Stimulated activated CD8-positive, alpha-beta memory T cell treated with anti-CD3 and anti-CD28 coated beads, Interleukin-7, amount 100 ng/mL, for 48 hours (primary cell): ENCODE measurements around the gene CHD3.
"Not testable (repeated sequence)": the region's sequence is repeated elsewhere in the genome, so short reads cannot be mapped to it uniquely, and the experiment has no call there.

Experiments used
- DNase-seq, 2 donors: peaks; one replicate each; pipeline ENCODE4 v3.0.0-alpha.2; 2020; ENCODE audit warnings: low read depth in 1 of 2; ENCODE audit errors: extremely low read depth in 1 of 2

The CHD3 gene

DNA sequence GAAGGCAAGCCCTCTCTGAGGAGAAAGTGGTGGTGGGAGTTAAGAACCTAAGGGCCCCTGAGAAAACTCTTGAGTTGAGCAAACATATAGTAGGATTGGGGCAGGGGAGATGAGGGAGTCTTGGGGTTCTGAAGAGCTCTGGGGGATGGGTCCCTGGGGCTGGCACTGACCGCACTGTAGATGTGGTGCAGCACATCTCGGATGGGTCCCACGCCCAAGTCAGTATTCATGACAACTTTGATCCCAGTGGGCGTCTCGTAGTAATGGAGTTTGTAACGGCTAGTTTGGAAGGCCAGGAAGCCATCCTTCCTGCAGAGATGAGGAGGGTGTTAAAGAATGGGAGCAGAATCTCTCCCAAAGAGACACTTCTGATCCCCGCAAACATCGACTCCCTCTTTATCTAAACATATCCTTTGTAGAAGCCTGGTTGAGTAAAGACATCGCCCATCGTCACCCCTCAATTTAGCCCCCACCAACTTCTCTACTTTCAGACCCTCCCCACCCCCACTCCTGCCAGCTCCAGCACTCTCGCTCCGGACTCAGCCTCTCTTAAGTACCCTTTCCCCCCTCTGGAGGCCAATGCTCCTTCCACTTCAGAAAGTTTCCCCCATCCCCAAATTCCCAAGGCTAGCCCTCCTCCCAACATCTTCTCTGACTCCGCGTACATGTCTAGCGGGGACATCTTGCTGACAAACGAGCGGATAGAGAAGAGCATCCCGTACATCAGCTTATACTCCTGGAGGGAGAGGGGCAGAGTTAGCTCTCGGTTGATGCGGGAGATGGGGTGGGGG, 42.4 kb downstream of the CHD3 start:
- DNase-seq: no peak

DNA sequence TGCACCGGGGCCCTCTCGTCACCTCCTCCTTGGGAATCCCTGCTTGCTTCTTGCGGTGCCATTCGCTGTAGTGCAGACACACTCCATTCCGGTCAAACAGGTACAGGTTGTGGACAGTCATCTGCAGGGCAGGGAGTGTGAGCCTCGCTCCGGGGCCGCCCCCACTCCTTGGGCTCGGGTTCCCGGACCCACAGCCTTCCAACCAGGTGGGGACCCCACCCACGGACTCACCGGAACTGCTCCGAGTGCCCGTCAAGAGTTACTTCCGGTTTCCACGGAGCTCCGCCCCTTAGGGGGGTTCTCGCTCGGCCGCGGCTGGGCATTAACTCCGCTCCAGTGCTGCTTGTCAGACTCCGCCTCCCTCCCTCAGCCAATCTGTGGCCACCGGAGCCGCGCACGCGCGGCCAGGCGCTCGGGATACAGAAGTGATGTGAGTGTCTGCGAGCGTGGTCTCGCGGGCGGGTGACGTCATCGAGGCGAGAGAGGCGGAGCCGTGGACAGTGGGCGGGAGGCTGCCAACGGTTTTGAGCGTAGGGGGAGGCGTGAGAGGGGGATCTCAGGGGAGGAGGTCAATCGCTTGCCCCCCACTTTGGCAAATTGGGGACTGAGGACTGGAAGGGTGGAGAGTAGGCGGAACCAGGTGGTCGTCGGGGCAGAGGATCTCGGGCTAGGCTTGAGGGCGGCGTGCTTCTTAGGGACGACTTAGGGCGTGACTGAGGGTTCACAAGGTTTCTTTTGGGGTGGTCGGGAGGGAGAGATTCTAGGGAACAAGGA, 43.3 kb downstream of the CHD3 start, which contains the start of the genes CNTROB and TRAPPC1:
Gene CNTROB, plus strand, starts transcription at position 498 of the 774 bp plus-strand sequence. CDS start 874 bp downstream, outside the sequence.
Gene TRAPPC1, minus strand, starts transcription at position 238 of the 774 bp plus-strand sequence. Its CDS starts 117 bp downstream, at position 121.
- DNase-seq: peak; percentile 100

DNA sequence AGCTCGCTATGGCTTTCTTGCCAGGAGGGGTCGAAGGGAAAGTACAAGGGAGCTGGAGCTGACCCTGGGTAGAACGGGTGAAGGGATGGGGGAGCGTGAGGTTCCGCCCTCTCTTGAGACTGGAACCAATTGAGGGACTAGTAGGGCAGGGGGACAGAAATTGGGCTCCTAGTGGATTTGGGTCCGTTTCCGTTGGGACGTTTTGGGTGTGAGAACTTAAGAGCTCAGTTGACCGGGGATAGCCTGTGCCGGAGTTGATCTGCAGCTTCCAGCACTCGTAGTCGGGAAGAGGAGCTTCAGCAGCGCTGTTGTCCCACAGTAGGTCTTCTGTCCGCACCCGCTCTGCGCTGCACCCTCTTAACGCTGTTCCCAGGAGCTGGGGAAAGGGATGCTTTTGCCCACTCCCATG, 43.9 kb downstream of the CHD3 start:
- no peak for DNase-seq

DNA sequence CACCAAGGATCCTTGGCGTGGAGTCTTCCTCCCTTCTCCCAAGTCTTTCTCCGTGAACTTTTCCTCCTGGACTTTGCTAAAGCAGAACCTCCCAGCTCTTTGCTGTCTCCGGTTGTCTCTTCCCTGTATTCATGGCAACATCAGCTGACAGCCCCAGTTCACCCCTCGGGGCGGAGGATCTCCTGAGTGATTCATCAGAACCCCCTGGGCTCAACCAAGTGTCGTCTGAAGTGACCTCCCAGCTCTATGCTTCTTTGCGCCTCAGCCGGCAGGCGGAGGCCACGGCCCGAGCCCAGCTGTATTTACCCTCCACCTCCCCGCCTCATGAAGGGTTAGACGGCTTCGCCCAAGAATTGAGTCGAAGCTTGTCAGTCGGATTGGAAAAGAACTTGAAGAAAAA, 44.4 kb downstream of the CHD3 start:
- no peak for DNase-seq

DNA sequence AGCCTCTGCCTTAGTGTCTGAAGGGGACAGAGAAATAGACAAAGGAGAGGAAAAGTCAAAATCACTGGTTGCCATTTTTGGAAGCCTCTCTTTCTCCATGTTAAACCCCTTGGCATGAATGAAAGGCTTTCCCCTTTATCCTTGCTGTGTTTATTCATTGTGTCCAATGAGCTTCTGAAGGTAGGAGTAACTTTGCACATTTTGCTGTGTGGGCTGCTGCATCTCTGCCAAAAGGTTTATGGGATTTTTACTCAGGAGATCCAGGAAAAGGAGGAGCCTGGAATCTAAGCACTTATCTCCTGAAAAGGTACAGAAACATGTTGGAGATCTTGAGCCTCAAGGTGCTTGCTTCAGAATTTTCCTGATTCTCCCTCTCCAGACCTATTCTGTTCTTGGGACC, 47.3 kb downstream of the CHD3 start:
- DNase-seq: no peak

DNA sequence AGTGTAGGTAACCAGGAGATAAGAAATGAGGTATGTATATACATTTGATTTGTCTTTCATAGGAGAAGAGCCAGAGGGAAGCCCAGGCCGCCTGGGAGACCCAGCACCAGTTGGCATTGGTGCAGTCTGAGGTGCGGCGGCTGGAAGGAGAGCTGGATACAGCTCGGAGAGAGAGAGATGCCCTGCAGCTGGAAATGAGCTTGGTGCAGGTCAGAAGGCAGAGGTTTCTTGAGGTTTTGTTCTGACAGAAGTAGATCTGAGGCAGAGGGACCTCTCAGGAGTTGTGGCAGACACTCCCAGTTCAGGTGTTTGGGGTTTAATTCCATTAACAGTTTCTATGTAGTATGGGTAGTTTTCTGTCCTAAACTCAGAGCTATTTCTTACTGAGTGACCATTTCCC, 51.4 kb downstream of the CHD3 start:
- no peak for DNase-seq

DNA sequence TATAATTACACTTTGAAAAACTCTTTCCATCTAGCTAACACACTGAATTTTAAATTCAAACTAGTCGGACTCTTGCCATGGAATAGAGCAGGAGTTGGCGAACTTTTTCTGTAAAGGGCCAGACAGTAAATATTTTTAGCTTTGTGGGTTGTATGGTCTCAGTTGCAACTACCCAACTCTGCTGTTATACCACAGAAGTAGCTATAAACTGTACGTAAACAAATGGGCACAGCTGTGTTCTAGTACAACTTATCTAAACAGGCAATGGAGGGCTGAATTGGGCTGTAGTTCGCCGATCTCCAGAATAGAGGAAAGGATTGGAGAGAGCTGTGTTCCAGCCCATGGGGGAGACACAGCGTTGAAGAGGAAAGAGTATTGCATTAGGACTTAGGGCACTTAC, 52.2 kb downstream of the CHD3 start:
- no peak for DNase-seq

DNA sequence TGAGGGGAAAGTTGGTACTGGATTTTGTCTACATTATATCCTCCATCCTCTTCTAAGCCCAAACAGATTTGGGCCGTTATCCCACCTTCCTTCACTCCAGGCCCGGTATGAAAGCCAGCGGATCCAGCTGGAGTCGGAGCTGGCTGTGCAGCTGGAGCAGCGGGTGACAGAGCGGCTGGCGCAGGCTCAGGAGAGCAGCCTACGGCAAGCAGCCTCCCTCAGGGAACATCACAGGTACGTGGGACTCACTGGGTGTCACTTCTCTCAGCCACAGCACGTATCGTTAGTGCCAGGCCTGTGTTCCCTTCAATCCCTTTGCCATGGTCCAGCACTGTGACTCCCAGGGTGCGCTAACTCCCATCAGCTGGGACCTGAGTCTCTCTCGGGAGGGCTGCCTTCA, 54.7 kb downstream of the CHD3 start:
- no peak for DNase-seq

DNA sequence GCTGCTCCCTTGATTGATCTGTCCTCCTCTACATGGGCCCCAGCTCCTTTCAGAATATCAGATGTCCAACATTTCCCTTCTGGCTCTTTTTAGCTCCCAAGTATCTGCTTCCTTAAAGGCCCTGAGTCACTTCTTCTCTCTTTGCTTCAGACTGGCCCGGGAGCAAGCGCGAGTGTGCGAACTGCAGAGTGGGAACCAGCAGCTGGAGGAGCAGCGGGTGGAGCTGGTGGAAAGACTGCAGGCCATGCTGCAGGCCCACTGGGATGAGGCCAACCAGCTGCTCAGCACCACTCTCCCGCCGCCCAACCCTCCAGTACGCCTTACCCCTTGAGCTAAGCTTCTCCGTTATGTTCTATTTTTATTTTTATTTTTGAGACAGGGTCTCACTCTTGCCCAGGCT, 55.7 kb downstream of the CHD3 start:
- DNase-seq: no peak

DNA sequence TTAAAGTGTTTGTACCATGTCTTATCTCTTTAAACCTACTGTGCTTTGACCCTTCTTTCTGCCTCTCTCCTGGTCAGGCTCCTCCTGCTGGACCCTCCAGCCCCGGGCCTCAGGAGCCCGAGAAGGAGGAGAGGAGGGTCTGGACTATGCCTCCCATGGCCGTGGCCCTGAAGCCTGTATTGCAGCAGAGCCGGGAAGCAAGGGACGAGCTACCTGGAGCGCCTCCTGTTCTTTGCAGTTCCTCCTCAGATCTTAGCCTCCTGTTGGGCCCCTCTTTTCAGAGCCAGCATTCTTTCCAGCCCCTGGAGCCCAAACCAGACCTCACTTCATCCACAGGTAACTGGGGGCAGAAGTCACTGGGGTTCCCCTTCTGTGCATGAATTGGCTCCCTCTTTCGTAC, 57.1 kb downstream of the CHD3 start:
- no peak for DNase-seq

DNA sequence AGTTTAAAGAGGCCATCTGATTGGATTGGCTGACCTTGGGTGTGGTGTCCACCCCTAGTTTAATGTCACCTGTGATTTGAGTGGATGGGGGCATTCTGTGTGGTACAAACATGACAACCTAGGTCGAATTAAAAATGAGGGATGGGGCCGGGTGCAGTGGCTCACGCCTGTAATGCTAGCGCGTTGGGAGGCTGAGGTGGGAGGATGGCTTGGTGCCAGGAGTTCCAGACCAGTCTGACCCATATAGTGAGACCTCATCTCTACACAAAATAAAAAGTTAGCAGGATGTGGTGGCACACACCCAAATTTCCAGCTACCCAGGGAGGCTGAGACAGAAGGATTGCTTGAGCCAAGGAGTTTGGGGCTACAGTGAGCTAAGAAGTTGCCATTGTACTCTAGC, 57.9 kb downstream of the CHD3 start:
- no peak for DNase-seq

DNA sequence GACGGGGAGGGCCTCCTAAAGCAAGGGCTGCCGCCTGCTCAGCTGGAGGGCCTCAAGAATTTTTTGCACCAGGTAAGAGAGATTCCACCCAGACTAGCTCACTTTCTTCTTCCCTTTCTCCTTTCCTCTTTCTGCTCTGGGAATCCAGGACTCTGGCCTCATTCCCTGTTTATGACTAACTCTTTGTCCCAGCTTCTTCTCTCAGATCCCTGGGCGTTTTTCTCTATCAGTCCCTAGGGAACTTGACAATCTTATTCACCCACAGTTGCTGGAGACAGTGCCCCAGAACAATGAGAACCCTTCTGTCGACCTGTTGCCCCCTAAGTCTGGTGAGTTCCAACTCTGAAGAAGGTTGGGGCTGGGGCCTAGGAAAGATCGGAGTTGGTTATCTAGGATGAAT, 59.1 kb downstream of the CHD3 start:
- no peak for DNase-seq

DNA sequence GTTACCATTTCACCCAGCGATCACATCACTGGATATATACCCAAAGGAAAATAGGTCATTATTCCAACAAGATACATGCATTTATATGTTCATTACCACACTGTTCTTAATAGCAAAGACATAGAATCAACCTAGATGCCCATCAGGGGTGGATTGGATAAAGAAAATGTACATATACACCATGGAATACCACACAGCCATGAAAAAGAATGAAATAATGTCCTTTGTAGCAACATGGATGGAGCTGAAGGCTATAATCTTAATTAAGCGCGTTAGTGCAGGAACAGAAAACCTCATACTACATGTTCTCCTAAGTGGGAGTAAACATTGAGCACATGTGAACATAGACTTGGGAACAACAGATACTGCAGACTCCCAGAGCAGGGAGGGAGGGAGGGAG, 62.0 kb downstream of the CHD3 start:
- DNase-seq: no peak

DNA sequence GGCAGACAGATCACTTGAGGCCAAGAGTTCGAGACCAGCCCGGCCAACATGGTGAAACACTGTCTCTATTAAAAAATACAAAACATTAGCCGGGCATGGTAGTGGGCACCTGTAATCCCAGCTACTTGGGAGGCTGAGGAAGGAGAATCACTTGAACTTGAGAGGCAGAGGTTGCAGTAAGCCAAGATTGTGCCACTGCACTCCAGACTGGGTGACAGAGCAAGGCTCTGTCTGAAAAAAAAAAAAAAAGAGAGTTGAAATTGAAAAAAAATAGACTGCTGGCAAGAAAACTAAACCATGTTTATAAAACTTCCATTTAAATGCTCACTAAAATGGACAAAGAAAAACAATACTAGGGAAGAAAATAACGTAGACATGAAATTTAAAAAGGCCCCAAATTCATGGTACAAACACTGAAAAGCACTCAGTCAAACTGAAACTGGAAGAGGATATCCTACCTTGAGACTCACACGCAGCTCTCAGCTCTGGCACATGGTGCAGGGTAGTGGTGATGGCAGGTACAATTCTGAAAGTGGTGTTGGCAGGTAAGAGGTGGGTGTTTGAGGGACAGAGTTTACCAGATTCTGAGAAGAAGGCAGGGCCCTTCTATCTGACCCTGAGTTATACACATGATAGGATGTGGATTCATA, 62.7 kb downstream of the CHD3 start:
- peak in 1 of 2 donors; percentile 35 for DNase-seq

DNA sequence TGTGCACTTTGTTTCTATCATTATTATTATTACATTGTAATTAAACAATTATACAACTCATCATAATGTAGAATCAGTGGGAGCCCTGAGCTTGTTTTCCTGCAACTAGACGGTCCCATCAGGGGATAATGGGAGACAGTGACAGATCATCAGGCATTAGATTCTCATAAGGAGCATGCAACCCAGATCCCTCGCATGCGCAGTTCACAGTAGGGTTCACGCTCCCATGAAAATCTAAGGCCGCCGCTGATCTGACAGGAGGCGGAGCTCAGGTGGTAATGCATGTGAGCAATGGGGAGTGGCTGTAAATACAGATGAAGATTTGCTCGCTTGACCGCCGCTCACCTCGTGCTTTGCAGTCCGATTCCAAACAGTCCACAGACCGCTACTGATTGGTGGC, 64.7 kb downstream of the CHD3 start:
- DNase-seq: not testable (repeated sequence)

DNA sequence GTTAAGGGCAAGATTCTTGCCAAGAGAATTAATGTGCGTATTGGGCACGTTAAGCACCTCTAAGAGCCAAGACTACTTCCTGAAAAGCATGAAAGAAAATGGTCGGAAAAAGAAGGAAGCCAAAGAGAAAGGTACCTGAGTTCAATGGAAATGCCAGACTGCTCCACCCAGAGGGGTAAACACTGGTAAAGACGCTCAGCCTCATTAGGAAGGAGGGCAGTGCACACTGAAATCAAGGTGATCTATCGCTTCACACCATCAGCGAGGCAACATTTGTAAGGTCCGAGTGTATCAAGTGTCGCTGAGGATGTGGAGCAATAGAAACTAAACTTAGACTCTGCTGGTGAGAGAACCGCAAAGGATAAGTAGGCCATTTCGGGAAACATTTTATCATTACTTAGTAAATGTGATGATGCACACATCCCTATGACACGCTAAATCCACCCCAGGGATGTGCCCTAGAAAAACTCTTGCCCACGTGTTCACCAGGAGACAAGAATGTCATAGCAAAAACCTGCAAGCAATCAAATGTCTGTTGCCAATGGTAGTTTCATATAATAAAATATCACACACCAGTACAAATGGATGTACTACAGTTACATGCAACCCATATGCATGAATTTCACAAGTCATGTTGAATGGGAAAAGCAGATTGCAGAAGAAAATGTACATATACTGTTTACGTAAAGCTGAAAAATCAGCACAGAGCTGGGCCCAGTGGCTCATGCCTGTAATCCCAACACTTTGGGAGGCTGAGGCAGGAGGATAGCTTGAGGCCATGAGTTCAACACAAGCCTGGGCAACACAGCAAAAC, 67.0 kb downstream of the CHD3 start:
- no peak for DNase-seq

DNA sequence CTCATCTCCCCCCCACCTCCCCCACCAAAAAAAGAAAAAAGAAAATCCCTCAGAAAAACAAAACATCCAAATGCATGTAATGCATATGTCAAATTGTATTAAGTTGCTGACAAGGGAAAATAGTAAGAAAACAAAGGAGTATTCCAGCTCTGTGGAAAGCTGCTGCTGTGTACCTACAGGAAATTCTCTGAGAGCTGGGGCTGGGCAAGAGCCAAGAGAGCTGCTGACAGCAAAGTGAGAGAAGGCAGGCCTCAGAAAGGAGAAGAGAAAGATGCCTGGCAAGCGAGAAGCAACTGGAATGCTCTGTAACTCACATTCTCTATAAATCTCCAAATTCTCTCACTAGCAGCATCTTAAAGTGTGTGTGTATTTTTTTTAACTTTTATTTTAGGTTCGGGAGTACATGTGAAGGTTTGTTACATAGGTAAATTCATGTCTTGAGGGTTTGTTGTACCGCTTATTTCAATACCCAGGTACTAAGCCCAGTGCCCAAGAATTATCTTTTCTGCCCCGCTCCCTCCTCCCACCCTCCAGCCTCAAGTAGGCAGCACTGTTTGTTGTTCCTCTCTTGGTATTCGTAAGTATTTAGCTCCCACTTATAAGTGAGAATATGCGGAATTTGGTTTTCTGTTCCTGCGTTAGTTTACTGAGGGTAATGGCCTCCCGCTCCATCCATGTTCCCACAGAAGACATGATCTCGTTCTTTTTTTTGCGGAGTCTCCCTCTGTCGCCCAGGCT, 67.8 kb downstream of the CHD3 start:
- no peak for DNase-seq

DNA sequence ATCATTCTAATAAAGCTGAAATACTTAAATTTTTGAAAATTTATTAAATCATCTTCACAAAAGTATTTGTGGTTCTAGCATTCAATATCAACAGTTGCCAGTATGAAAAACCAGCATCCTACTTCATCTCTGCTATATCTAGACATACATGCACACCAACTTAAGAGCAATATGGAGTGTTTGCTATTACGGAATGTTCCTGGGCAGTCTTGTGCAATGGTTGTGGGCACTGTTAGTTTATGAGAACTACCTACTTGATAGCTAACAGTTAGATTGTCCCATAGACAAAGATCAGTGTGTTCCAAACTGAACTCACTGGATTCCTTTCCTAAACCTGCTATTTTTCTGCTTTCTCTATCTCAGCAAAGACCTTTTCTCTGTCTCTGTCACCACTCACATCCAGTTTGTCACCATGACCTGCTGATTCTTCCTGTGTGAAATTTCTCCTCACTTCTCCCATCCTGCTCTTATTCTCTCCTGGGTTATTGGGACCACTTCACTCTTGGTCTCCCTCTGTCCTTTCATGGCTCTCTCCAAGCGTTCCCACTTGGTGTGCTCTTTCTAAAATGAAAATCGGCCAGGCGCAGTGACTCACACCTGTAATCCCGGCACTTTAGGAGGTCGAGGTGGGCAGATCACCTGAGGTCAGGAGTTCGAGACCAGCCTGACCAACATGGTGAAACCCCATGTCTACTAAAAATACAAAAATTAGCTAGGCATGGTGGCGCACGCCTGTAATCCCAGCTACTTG, 71.1 kb downstream of the CHD3 start:
- no peak for DNase-seq

DNA sequence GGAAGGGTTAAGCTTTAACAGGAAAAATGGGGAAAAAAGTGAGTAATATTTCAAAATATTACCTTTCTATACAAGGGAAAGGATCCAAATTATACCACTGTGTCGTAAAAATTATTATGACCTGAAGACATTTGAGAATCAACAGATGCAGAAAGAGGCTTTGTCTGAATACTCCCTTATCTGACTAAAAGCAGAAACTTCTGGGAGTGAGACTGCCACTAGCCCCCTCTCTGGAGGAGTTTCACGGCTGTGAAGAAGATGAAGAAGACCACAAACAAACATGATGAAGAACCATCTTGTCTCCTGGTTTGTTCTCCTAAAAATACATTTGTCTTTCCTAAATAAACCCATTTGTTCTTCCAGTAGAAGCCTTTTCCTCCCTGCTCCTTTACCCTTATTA, 72.8 kb downstream of the CHD3 start:
- DNase-seq: no peak
